ENCODE measurements around the gene CA12. TPM values are rescaled to one million over a fixed set of nuclear protein-coding genes. Genes with fewer than 3 reads are reported as not detected.
"Not testable (repeated sequence)": the region's sequence is repeated elsewhere in the genome, so short reads cannot be mapped to it uniquely, and the experiment has no call there.

CA12 gene
- total RNA-seq (2014; rRNA removed; shearing (Covaris generic)): 60.0 and 64.9 TPM in 2 replicates

DNA sequence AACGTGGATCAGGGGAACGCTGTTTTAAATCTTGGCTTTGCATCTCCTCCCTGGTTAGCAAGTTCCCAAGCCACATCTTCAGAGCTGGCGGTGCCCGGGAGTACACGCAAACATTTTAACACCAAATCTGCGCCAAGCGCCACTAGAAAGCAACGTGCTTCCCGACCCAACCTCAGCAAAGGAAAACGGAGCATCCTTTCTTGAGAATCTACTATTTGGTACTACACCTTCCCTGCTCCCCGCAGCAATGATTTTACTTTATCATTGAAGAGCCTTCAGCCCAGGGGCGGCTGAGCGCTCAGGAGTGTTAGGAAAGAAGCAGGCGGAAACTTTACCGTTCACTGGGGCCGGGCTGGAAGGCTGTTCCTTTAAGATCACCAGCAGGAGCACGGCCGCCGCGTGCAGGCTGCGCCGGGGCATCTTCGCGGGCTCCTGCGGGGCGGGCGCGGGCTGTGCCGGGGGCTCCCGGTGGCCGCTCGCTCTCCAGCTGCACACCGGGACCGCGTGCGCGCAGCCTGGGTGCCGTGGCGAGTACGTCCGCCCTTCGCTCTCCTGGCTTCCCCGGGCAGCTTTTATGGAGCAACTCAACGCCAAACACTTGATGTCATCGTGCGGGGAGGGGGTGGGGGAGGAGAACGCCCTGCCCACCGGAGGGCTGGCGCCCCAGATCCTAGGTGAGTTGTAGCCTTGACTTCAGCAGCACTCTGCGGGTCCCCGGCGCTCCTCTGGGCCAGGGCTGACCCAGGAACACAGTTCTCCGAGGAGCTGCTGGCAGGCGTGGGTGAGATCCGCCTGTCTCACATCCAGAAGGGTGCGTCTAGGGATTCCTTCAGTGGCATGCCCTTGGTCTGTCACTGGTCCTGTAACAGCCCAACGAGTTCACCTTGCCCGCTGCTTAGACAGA lies at the start of gene CA12:
TSS of gene CA12 (minus strand) at position 546 of the 904 bp plus-strand sequence. CDS start at position 420, 126 bp downstream.
- DNase-seq (ENCODE audit: low spot score): peak; percentile 74

DNA sequence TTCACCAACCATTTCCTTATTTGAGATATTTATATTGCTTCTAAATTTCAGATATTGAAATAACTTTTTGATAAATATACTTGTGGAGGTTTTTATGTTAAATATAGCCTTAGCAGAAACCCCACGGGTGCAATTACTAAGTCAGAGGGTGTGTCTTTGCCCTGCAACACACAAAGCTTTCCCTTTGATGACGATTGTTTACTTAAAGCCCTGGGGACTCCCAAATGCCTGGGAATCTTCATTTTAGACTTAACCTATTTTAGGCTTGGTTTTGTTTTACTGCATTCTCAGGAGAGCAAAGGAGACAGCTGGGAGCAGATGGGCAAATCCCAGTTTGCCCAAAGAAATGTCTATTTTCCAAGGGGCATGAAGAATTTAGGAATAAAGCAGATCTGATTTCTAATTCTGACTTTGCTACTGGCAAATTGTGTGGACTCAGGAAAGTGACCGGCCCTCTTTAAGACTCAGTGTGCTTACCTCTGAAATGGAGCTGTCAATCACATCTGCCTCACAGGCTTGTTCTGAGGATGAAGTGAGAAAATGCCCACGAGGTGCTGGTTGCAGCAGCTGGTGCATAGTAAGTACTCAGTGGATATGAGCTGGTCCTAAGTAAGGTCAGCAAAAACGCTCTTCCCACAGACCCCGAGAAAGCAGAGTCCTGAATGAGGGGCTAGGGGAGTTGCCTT lies 49.3 kb upstream of the CA12 start:
- DNase-seq (ENCODE audit: low spot score): no peak

DNA sequence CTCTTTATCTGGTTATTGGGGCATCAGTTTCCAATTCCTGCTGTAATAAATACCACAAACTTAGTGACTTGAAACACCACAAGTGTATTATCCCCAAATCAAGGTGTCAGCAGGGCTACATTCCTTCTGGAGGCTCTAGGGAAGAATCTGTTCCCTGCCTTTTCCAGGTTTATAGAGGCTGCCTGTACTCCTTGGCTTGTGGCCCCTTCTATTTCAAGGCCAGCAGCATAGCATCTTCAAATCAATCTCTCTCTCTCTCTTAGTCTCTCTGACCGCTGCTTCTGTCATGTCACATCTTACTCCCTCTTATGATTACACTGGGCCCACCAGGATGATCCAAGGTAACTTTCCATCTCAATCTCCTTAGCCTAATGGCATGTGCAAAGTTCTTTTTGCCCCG lies 44.9 kb upstream of the CA12 start:
- no peak for DNase-seq (ENCODE audit: low spot score)

DNA sequence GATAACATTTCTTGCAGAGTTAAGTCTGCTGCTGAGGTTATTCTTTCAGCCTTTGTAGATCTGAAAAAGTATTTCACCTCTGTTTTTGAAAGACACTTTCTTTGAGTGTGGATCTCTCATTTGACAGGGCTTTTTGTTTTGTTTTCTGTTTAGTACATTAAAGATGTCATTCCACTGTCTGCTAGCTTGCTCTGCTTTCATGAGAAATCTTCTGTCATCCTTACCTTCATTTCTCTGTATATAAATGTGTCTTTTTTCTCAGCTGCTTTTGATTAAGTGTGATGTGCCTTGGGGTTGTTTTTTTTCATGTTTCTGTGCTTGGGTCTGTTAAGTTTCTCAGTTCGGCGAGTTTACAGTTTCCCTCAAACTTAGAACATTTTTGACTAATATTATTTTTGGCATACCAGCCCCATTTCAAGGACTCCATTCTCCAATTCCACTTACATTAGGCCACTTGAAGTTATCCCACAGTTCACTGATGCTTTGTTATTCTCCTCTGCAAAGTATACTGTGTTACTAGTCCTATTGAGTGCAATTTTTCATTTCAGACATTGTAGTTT lies 43.9 kb upstream of the CA12 start:
- DNase-seq (ENCODE audit: low spot score): no peak

DNA sequence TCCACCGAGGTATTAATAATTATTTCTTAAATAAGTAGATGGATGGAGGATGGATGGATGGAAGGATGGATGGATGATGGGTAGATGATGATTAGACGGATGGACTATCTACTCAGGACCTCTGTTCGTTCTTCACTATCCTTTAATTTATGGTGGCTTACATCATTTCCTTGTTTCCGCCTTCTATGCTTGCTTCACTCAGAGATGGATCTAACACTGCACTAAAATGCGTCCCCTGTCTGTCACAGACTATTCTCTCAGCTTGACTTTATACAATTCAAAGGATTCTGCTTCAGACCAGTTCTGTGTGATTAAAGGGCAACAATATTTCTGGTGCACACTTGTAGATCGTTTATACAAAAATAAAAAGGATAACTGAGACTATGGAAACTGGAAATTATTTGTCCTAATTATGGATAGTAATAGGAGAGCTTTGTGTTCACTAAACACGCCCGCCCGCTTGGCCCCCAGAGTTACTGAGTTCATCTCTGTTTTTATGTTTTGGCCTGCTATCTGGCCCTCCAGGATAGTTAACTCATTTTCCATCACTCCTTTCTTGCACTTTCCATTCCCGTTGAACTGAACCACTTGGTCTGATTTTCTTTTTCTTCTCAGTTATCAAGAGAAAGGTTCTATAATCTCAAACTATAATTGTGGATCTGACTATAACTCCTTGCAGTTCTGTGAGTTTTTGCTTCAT lies 41.4 kb upstream of the CA12 start:
- DNase-seq (ENCODE audit: low spot score): no peak

DNA sequence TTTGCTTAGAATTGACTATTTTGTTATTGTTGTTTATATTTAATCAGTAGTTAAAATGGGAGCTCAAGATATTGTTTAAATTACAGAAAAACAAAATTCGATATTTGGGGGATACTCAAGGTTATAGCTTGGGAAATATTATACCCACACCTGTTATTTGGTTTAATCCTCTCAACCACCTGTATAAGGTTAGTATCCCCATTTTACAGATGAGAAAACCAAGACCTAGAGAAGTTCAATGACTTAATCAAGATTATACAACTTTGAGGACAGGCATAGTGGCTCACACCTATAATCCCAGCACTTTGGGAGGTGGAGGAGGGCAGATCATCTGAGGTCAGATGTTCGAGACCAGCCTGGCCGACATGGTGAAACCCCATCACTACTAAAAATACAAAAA lies 39.8 kb upstream of the CA12 start:
- no peak for DNase-seq (ENCODE audit: low spot score)

DNA sequence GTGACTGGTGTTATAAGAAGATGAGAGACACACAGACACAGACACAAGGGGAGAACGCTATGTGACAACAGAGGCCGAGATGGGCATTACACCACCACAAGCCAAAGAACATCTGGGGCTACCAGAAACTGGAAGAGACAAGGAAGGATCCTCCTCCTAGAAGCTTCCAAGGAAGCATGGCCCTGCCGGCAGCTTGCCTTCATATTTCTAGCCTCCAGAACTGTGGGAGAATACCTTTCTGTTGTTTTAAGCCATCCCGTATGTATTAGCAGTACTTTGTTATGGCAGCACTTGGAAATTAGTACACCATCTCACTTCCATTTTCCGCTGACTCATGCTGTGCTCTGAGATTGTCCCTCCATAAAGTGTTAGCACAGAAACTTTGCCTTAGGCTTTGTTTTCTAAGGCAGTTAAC lies 38.7 kb upstream of the CA12 start:
- DNase-seq (ENCODE audit: low spot score): peak; percentile 35

DNA sequence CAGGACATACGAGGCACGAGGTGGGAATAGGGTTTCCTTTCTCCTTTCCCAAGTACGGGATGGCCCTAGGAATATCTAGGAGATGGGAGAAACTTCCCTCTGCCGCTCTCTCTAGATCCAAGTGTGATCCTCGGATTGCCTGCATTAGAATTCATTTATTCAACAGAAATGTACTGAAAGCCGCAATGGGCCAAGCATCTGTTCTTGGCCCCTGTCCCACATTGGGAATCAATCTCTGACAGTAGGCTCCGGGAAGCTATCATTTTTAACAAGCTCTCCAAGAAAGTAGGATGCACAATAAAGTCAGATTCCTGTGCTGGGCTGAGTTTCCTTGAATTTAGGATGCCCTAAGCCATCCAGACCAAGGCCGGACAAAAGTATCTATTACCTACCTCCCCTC lies 37.2 kb upstream of the CA12 start:
- DNase-seq (ENCODE audit: low spot score): no peak

DNA sequence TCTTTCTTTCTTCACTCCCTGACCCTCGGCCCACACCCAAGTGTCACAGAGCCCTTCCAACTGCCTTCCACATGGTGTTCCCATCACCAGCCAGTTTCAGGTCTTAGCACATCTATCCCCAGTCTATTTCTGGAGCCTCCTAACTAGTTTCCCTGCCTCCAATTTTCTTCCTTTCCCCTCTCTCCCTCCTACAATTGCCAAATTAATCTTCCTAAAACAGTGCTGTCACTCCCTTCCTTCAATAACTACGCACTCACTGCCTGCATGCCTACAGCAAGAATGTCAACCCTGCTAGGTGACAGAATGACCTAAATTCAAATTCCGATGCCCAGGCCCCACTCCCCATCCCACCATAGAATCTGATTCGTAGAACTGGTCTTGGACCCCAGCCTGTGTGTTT lies 36.1 kb upstream of the CA12 start:
- no peak for DNase-seq (ENCODE audit: low spot score)

DNA sequence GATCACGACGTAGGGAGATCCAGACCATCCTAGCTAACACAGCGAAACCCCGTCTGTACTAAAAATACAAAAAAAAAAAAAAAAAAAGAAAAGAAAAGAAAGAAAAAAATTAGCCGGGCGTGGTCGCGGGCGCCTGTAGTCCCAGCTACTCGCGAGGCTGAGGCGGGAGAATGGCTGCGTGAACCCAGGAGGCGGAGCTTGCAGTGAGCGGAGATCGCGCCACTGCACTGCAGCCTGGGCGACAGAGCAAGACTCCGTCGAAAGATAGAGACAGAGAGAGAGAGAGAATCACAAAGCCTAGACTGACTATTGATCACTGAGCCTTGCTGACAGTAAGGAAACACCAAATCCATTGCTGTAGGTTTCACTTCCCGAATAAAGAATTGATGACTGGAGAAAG lies 35.6 kb upstream of the CA12 start:
- not testable (repeated sequence) for DNase-seq (ENCODE audit: low spot score)

DNA sequence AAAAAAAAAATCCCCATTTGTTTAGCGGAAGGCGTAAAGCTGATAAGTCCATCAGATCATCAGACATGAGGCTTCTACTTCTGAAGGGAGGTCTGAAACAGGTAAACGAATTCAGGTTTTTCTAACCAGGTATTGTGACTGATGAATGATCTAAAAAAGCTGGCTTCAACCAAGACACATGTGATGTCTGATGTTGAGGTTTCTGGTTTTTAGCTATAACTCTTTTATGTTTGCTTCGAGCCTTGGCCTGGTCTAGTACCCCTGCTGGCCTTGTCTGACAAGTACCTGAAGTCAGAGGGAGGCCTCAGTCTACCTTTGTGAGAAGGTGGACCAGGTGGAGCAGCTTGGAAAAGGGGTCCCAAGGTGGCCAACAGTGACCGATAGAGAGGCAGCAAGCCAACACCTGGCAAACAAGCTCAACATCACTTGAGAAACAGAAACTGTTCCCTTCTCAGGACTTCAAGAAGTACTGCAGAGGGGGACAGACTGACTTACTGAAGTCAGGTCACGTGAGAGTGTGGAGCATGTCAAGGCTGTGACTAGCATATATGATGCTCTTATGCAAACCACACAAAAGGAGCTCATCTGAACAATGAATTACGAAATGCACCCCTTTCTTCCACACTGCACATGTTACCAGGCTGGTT lies 33.0 kb upstream of the CA12 start:
- no peak for DNase-seq (ENCODE audit: low spot score)

DNA sequence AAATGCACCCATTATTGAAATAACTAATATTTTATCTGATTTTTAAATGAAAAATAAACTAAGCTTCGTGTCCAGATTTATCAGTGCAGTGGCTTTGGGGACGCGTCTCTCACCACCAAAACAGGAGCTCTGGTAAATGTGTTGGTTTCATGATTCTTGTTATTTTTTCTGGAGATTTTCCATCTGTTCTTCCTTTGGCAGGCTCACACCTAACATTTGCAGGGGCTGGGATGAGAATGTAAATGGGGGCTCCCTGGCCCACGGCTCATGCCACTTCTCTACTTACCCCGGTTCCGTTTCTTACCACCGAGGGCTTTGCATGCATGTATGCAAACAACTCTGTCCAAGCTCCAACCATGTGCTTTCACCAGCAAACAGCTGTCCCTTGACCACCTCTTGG lies 30.9 kb upstream of the CA12 start:
- no peak for DNase-seq (ENCODE audit: low spot score)

DNA sequence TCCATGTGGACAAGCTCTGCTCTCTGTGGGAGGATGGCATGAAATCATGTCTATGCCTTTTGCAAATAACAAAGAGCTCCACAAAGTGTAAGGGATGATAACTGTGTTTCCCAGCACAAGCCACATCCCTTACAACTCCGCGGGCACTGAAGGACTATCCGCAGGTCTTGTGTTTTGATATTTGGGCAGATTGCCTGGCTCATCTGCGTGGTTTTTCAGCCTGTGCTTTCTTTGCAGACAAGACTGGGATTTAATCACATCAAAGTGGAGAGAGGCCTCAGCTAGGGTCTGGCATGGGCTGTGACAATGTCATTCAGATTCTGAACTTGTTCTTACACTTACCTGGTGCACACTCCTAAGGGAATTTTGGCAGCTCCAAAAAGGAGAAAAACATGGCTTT lies 30.2 kb upstream of the CA12 start:
- DNase-seq (ENCODE audit: low spot score): no peak

DNA sequence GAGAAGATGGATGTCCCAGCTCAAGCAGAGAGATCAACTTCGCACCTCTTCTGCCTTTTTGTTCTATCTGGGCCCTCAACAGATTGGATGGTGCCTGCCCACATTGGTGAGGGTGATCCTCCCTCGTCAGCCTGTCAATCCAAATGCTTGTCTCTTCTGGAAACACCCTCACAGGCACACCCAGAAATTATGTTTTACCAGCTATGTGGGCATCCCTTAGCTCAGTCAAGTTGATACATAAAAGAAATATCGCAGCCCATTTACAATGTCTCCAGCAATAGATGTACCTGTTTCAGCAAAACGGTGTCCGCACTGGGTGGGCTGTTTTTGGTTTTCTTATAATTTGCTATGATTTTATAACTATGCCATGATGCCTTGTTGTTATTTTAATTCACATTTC lies 27.5 kb upstream of the CA12 start:
- DNase-seq (ENCODE audit: low spot score): no peak

DNA sequence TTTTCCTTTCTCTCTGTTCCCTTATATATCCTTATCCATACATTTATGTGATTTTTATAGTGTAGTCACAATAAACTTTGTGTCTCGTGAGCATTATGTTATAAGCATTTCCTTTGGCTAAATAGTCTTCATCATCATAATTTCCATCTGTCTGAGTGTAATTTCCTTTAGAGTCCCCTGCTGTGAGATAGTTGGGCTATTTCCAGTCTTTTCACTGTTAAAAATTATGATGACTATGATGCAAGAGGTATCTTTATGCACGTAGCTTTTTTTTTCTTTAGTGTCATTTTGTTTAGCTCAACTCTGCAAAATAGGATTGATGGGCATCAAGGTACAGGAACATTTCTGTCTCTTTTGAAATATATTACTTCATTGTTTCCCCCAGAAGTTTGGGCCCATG lies 26.9 kb upstream of the CA12 start:
- no peak for DNase-seq (ENCODE audit: low spot score)

DNA sequence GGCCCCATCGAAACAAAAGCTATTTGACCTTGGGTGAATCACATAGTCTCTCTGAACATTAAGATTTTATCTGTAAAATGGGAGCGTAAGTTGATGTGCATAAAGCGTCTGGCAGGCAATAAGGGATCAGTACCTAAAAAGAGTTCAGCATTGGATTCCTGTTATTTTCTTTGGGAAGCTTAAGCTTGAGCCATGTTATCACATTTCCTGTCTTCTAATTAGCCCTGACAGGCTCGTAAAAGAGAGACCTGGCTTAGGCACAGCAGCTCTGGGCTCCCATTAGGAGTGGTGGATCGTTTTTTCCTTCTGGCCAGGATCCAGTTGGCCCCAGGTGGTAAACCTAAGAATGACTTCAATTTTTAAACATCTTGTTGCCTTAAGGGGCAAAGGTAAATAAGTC lies 26.0 kb upstream of the CA12 start:
- peak; percentile 42 for DNase-seq (ENCODE audit: low spot score)

DNA sequence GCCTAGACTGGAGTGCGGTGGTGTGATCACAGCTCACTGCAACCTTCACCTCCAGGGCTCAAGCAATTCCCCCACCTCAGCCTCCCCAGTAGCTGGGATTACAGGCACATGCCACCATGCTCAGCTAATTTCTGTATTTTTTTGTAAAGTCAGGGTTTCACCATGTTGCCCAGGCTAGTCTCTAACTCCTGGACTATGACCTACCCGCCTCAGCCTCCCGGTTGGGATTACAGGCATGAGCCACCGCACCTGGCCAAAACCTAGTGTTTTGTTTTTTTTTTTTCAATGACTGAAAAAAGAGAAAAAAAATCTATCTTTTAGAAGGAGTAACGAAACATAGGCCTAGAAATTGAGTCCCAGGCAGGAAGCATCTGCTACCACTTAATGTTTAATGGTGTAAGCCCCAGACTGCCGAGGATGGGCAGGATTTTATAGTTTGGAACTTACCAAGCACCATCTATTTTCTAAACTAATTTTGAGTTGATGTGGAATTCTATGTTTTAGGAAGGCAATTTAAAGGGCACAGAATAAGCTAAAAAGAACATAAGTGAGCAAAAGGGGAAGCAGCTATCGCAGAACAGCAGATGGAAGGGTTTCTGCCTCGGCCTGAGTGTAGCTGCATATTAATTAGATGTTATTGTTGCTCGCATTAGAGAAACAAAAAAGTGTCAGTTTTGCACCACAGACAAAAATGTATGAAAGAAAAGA lies 24.2 kb upstream of the CA12 start:
- no peak for DNase-seq (ENCODE audit: low spot score)

DNA sequence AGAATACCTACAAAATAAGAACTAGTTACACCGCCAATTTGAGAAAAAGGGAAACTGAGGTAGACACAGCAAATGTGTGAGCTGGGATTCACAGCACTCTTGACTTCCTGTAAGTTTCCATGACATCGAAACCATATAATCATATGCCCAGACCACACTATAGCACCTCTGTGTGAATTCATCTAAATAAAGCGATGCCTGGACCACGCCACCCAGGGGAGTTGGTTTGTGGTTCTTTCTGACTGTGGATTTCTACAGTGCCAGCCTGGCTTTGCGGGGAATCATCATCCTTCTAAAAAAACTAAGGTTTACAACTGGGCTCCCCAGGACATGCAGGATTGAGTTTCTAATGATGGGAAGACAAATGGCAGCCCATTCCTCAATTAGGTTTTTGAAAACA lies 23.5 kb upstream of the CA12 start:
- no peak for DNase-seq (ENCODE audit: low spot score)

DNA sequence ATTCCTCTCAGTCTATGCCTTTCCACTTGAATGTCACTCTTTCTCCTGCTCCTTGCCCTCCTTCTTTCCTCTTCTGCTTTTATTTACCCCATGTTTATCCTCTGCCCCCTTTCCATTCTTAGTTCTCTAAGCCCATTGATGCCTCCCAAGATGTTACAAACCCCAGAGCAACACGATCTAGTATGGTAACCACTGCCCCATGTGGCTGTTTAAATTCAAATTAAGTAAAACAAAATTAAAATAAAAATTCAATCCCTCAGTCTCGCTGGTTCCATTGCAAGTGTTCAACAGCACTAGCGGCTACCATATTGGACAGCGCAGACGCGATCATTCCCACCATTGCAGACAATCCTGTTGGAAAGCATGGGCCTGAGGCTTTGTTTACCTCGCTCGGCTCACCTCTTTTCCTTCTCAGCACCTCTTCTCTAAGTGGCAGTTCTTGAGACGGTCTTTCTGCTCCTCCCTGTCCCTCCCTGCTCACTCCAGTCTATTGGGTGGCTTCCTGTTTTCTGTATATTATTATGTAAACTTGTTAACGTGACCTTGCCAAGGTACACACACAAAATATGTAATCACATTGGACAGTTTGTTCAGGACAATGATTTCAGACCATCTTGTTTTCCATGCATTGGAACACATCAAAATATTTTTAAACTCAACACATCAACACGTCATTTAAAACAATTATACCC lies 21.8 kb upstream of the CA12 start:
- peak; percentile 50 for DNase-seq (ENCODE audit: low spot score)
